IPS-NIHi7 (cell line): ENCODE measurements around the gene MARCHF7.
"Not testable (repeated sequence)": the region's sequence is repeated elsewhere in the genome, so short reads cannot be mapped to it uniquely, and the experiment has no call there.

Source experiments
- DNase-seq: peaks from one replicate; pipeline ENCODE4 v3.0.0; 2012; ENCODE audit warnings: mixed read lengths; ENCODE audit errors: extremely low spot score

Gene MARCHF7

DNA sequence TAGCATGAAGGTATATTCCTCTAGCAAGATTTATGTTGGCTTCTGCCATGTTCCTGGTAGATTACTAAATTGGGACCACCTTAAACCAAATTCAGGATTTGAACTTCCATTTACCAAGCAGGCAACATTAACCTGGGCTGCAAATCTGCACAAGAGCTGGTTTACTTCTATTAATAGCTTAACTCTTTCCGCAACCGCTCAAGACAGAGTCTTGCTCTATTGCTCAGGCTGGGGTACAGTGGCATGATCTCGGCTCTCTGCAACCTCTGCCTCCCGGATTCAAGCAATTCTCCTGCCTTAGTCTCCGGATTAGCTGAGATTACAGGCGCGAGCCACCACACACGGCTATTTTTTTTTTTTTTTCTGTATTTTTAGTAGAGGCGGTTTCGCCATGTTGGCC lies 8.4 kb downstream of the MARCHF7 start:
- no peak for DNase-seq

DNA sequence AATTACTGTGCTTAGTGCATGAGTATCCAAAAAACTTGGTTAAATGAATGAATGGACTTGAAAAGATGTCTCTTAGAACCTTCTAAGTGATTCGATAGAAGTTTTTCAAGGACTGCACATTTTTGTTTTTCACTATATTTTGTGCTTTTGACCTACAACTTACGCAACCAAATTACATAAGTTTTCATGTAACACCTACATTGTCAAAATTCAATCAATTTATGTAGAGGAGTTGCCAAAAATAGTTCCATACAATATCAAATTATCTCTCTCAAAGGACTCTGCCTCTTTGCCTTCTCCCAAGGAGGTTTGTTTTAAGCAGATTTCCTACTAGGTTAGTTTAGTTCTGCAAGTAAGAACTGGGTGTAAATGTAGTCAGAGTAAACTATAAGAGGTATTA lies 10.3 kb downstream of the MARCHF7 start:
- no peak for DNase-seq

DNA sequence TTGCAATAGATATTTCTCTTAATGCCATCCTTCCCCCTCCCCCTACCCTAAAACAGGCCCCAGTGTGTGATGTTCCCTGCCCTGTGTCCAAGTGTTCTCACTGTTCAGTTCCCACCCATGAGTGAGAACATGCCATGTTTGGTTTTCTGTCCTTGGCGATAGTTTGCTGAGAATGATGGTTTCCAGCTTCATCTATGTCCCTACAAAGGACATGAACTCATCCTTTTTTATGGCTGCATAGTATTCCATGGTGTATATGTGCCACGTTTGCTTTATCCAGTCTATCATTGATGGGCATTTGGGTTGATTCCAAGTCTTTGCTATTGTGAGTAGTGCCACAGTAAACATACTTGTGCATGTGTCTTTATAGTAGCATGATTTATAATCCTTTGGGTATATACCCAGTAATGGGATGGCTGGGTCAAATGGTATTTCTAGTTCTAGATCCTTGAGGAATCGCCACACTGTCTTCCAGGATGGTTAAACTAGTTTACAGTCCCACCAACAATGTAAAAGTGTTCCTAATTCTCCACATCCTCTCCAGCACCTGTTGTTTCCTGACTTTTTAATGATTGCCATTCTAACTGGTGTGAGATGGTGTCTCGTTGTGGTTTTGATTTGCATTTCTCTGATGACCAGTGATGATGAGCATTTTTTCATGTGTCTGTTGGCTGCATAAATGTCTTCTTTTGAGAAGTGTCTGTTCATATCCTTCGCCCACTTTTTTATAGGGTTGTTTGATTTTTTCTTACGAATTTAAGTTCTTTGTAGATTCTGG lies 12.7 kb downstream of the MARCHF7 start:
- not testable (repeated sequence) for DNase-seq

DNA sequence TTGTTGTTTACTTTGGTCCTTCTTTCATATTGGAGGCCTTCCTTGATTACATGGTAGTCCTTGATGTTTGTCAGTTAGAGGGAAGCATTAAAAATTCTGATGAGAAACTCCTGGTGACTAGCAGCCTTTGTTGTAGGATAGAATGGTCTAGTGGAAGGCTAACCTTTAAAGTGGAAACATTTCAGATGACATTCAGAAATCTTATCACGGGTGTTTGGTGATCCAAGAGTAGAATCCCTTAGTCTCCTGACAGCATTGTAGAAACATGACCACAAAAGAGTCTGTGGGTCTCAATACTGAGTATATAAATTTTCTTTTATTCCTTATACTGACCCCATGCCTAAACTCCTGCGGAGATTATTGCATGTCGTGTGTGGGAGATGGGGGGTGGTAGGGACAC lies 13.4 kb downstream of the MARCHF7 start:
- no peak for DNase-seq

DNA sequence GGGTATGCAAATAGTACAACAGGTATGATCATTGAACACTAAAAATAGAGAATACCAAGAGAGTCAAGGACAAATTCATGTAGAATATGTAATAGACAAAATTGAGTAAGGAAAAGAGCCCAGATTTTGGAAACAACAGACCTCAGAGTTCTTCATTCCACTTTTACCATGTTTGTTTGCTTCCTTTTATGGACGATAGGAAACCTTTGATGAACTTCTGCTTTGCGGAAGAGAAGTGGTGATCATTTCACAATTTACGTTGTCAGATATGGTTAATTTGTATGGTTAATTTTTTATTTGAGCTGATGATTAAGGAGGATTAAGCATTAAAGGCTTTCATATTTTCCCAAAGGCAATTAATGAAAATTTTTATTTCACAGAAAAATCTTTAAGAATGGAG lies 16.3 kb downstream of the MARCHF7 start:
- no peak for DNase-seq

DNA sequence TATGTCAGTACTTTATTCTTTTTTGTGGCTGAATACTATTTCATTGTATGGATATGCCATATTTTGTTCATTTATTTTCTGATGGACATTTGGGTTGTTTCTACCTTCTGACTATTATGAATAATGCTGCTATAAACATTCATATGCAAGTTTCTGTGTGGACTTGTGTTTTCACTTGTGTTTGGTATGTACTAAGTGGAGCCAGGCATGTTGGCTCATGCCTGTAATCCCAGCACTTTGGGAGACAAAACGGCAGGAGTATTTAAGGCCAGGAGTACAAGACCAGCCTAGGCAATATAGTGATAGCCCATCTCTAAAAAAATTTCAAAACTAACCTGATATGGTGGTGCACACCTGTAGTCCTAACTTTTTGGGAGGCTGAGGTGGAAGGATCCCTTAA lies 23.3 kb downstream of the MARCHF7 start:
- no peak for DNase-seq

DNA sequence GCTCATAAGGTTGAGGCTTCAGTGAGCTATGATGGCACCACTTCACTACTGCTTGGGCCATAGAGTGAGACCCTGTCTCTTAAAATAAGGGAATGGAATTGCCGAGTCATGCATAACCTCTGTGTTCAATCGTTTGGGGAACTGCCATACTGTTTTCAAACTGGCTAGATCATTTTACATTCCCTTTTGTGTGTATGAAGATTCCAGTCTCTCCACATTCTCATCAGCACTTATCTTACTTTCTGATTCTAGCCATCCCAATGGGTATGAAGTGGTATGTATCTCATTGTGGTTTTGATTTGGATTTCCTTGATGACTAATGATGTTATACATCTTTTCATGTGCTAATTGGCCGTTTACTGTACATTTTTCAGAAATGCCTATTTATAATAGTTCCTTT lies 23.7 kb downstream of the MARCHF7 start:
- no peak for DNase-seq

DNA sequence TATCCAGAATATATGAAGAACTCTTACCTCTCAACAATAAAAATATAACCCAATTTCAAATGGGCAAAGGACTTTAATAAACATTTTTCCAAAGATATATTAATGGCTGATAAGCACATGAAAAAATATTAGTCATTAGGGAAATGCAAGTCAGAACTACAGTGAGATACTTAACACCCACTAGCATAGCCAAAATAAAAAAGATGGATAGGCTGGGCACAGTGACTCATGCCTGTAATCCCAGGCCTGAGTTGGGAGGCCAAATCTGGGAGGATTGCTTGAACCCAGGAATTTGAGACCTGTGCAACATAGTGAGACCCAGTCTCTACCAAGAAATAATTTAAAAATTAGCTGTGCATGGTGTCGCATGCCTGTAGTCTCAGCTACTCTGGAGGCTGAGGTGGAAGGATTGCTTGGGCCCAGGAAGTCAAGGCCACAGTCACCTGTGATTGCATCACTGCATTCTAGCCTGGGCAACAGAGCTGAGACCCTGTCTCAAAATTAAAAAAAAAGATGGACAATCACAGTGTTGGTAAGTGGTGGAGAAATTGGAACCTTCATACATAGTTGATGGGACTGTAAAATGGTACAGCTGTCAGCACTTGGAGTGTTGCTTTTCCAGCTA lies 25.1 kb downstream of the MARCHF7 start:
- DNase-seq: no peak

DNA sequence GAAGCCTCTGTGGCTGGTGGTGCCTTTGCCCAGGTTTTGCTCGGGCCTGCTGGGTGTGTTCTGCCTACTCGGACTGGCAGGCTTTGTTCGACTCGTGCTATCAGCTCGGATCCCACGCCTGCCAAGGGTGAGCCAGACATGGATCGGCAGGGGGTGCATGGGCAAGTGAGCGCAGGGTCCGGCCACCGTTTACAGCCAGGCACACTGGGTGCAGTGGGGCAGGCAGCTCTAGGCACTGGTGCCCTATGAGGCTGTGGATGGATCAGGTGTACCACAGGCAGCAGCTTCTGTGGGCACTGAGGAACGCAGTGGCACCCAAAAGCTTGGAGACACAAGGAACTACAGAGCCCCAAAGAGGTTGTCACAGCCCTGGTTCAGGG lies 25.6 kb downstream of the MARCHF7 start:
- DNase-seq: no peak

DNA sequence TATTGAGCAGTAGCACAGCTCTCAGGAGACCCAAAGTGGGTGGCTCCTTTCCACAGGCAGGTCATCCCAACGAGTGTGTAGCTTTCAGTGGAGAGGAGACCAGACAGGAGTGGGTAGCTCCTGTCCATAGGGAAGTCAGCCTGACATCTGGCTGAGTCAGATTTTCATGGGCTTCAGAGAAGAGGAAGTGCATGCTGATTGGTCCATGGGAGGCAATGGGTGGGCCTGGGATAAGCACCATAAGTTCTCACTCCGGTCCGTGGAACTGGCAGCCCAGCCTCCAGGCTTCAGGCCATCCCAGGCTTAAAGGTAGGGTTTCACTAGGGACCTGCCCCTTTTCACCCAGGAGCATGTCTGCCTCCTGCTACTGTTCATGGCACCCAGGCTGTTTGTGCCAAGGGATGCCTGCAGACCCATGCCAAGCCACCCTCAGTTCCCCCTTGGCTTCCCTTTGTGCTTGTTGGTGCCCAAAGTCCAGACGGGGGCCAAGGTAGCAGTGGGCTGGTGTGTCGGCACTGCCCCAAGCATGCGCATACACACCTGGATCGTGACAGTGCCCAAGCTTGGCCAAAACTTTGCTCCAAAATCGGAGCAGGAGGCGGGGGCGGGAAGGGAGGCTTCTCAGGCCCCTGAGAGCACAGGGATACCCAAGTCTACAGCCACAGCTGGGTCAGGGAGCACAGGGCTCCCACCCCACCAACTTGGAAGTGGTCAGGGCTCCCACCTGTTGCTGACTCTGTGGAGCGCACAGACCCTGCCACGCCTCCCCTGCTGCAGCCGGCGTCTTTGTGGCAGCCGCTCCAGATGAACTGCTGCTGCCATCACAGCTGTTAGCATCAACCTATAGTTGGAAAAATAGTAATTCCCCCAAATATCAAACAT lies 26.4 kb downstream of the MARCHF7 start:
- peak; percentile 18 for DNase-seq

DNA sequence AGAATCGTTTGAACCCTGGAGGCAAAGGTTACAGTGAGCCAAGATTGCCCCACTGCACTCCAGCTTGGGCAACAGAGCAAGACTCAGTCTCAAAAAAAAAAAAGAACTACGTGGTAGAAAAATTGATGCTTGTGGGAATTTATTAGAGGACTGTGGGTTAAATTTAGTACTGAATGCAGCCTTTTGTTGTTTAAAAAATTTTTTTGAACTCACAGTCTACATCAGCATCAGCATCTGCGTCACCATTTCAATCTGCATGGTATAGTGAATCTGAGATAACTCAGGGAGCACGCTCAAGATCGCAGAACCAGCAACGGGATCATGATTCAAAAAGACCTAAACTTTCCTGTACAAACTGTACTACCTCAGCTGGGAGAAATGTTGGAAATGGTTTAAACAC lies 30.5 kb downstream of the MARCHF7 start:
- DNase-seq: no peak

DNA sequence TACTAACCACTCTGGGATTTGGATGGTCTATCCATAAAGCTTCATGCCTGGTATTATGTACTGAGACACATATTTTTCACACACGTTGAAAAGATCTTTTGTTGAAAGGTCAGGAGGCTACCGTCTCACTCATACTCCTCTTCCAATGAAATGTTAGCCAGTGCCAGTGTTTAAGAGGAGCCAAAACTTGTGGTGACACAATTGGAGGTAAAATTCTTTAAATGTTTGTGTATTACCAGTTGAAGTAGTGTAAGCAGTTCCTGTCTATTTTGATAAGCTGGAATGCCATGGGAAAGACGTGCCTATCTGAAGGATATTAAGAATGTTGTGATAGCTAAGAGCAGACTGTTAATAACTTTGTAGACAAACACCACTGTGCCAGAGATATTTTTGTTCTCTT lies 32.1 kb downstream of the MARCHF7 start:
- no peak for DNase-seq

DNA sequence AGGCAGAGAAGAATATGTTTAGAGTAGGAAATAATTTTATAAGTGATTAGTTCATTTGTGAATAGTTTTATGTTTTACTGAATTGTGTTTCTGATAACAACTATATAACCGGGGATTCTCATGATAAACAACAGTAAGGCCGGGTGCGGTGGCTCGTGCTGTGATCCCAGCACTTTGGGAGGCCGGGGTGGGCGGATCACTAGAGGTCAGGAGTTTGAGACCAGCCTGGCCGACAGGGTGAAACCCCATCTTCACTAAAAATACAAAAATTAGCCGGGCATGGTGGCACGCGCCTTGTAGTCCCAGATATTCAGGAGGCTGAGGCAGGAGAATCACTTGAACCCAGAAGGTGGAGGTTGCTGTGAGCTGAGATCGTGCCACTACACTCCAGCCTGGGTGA lies 32.9 kb downstream of the MARCHF7 start:
- not testable (repeated sequence) for DNase-seq

DNA sequence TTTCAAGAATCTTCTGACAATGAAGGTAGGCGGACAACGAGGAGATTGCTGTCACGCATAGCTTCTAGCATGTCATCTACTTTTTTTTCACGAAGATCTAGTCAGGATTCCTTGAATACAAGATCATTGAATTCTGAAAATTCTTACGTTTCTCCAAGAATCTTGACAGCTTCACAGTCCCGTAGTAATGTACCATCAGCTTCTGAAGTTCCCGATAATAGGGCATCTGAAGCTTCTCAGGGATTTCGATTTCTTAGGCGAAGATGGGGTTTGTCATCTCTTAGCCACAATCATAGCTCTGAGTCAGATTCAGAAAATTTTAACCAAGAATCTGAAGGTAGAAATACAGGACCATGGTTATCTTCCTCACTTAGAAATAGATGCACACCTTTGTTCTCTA lies 35.8 kb downstream of the MARCHF7 start:
- no peak for DNase-seq

DNA sequence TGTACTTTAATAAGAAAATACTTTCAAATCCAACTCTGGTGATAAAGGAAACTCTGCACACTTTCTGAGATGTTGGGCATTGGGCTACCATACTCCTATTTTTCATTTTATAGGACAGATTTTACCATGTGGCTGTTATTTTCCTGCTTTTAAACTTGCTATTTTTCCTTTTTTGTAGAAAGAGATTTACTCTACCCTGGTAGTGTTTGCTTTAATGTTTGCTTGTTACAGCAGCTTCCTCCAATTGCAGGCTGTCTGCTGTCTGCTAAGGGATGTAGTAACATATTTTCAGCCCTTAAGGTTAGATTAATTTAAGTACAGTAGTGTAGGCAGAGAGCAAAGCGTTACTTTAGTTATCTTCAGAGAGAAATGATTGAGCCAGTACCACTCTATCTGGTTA lies 38.6 kb downstream of the MARCHF7 start:
- DNase-seq: no peak

DNA sequence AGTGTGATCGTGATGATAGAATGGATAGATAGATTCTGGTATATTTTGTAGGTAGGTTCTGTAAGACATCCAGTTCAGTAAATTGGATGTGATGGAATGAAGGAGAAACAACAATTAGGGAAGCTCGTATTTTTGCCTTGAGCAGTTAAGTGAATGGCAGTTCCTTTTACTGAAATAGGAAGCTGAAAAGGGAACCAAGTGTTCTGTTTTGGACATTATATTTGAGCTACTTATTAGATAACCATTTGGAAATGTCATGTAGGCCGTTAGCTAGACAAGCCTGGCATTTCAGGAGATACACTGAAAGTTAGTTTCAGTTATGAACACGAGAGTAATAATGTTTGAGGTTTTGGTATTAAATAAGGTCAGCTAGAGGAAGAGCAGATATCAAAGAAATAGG lies 41.5 kb downstream of the MARCHF7 start:
- no peak for DNase-seq

DNA sequence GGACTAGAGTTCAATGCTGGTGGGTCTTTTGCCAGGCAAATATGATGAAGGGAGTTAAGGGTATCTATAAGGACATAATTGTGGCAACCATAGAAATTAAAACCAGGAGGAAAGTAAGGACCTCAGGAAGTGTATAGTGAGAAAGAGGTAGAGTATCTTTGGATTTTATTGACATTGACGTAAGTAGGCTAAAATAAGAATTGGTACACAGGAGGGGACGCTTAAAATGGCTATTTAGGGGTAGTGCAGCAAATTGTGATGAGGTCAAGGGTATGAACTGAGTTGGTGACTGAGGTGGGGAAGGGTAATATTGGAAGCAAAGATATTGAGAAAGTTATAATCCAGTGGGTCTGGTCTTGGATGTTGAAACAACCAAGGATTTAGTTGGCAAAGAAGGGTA lies 42.7 kb downstream of the MARCHF7 start:
- DNase-seq: no peak

DNA sequence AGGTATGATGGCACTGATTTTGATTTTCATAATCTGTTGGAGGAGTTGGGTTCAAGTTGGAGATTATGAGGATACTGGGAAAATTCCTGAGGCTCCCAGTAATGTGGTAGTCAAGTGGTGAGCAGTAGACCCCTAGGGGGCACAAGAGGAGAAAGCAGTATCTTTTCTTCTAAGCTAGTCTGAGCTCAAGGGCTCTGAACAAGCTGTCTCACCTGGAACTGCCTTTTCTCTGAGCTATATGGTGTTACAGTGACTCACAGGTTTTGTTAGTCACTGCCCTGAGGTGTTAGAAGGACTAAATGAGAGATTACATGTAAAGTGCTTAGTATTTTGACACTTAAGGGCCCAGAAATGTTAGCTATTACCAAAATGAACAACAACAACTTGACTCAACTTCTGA lies 43.5 kb downstream of the MARCHF7 start:
- DNase-seq: peak; percentile 74

DNA sequence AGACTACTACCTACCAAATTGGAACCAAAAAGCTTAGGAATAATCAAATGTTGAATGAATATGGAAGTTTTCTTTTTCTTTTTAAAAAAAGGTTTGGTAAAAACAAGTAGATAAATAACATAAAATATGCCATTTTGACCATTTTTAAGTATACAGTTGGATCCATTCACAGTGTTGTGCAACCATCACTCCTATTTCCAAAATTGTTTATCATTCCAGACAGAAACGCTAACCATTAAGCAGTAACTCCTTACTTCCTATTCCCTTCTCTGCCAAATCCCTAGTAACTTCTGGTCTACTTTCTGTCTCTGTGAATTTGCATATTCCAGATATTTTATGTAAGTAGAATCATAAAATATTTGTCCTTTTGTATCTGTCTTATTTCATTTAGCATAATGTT lies 45.9 kb downstream of the MARCHF7 start:
- DNase-seq: no peak

DNA sequence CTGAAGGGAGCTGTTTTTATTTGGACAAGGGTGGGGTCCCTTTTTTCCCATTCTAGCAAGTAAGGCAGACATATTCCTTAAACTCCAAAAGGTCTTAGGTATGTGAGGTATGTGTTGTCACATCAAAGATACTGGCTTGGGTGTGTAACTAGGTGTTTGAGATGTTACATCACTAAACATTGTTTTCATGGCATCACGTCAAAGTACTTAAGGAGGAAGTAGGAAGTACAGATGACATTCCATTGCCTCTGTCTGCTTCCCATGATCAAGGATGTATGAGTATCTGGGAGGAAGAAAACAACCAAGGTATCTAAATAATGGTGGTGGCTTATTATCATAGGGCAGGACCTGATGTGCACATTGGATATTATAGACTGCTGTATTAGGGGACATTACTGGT lies 46.4 kb downstream of the MARCHF7 start:
- no peak for DNase-seq

DNA sequence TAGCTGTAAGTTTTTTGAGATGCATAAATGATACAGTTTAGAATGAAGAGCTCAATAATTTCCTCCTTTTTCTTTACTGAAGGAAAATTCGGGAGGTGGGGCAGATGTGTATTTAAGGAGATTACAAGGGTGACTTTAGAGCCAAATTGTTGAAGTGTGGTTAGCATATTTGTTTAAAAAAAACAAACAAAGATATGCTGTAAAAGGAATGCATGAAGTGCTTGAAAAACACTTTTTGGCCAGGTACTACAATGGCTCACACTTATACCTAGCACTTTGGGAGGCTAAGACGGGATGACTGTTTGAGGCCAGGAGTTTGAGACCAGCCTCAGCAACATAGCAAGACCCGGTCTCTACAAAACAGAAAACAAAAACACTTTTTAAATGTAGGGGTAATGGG lies 47.3 kb downstream of the MARCHF7 start:
- no peak for DNase-seq

DNA sequence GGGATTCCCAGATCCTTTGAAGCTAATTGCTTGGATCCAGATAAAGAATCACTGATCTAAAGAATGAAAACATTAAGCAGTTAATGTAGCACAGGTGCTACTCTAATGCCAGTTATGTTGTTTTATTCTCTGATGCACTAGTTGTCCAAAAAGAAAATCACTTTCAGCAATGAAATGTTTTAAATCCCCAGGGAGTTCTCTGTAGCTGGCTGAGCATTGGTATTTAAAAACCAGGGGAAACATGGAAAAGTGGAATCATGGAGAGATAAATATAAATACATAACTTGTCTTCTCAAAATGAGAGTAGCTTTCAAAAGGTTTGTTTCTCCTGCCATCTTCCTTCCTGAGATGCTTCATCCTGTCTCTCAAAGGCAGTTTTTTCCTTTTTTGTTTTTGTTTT lies 48.0 kb downstream of the MARCHF7 start:
- DNase-seq: no peak

DNA sequence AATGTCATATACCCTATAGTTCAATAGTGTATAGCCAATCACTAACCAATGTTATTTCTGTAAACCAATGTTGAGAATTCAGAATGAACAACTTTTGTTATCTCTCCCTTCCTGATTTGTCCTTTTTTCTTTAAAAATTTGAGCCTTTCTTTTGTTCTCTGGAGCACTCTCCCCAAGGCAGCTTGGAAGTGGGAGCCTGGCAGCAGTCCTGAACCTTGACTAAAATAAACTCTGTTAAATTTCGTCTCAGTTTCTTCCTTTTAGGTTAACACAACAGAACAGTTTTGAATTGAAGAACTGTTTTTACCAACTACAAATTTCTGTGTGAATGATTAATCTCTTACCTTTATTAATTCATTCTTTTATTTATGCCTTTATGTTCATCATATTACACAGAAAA lies 49.8 kb downstream of the MARCHF7 start:
- no peak for DNase-seq
